ENCODE data around the gene ADGRF1. TPM values are rescaled to one million over a fixed set of nuclear protein-coding genes. Genes with fewer than 3 reads are reported as not detected.

ADGRF1 gene
- polyA plus RNA-seq, 1 experiment: not detected

DNA sequence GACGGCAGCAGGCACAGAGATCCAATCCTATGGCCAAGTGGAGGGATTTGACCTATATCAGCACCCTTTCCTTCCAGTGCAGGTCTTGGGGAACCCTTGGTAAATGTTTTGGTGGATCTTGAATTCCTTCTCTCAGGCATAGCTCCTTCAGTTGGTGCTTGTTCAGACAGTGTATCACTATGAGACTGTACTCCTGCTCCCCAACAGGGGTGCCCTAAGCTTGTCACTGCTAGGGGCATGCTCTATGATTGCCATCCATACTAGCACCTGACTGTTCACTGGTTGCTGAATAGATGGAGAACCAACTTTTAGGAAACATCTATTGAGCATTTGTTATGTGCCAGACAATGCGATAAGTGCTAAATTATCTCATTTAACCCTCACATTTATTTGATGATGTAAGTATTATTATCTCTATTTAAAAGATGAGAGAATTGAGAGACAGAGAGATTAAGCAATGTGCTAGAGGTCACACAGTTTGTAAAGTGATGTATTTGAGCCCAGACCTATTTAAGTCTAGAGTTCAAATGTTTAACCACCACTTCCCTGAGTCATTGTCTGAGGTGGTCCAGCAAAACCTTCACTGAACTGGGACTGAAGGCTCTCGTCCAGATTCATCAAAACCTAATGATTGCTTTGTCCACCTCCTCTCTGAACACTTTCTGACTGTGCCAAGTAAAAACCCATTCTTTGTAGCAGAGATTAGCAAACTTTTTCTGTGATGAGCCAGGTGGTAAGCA is 34.3 kb downstream of the ADGRF1 start:
- H3K36me3 ChIP-seq (ENCODE audit: control insufficient read depth, insufficient read depth, low read length): no peaks in the 10 kb centered on the region
- ChIA-PET CTCF (no interaction called here), POLR2A (no interaction called here)
- TF ChIP-seq, protein P1, sequence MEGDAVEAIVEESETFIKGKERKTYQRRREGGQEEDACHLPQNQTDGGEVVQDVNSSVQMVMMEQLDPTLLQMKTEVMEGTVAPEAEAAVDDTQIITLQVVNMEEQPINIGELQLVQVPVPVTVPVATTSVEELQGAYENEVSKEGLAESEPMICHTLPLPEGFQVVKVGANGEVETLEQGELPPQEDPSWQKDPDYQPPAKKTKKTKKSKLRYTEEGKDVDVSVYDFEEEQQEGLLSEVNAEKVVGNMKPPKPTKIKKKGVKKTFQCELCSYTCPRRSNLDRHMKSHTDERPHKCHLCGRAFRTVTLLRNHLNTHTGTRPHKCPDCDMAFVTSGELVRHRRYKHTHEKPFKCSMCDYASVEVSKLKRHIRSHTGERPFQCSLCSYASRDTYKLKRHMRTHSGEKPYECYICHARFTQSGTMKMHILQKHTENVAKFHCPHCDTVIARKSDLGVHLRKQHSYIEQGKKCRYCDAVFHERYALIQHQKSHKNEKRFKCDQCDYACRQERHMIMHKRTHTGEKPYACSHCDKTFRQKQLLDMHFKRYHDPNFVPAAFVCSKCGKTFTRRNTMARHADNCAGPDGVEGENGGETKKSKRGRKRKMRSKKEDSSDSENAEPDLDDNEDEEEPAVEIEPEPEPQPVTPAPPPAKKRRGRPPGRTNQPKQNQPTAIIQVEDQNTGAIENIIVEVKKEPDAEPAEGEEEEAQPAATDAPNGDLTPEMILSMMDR (IDR thresholded peaks at IDR 0.05; ENCODE audit: insufficient read depth, low read depth, low read length): no peak
- no peak for DNase-seq (ENCODE audit: low read depth)
- no peaks in the 10 kb centered on the region; the same call in 1 of the 2 replicates for H3K27me3 ChIP-seq (ENCODE audit: control insufficient read depth, insufficient read depth, low read length)
- H3K4me3 ChIP-seq (ENCODE audit: low read depth, low read length): no peak overlapping the region

DNA sequence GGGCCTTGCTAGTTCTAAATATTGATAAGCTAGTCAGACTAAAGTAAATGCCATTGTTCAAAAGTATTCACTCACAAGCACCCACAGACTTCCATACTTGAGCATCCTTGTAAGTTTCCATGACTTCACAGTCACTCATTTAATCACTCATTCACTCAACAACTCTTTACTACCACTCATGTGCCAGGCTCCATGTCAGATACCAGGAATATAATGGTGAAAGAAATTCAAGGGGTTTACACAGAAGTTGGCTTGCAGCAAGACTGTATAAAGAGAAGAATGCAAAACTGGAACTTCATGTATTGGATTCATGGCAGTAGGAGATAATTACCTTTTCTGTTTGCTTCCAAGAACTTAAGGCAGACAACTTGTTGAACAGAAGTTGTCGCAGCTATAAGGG is 36.6 kb downstream of the ADGRF1 start:
- POLR2A ChIA-PET: no interaction called here
- Histone ChIP-seq H3K27me3 (ENCODE audit: control insufficient read depth, insufficient read depth, low read length) (no peaks in the 10 kb centered on the region; the same call in 1 of the 2 replicates), H3K4me3 (ENCODE audit: low read depth, low read length) (no peak overlapping the region), H3K36me3 (ENCODE audit: control insufficient read depth, insufficient read depth, low read length) (no peaks in the 10 kb centered on the region)
- TF ChIP-seq, protein P1 (IDR thresholded peaks at IDR 0.05; ENCODE audit: insufficient read depth, low read depth, low read length): no peak
- CTCF ChIA-PET: interaction anchor here (1.1 kb wide), 1 partner anchor 25 kb away, joined by 3 read pairs; no protein-coding TSS in a partner anchor
- no peak for DNase-seq (ENCODE audit: low read depth)

DNA sequence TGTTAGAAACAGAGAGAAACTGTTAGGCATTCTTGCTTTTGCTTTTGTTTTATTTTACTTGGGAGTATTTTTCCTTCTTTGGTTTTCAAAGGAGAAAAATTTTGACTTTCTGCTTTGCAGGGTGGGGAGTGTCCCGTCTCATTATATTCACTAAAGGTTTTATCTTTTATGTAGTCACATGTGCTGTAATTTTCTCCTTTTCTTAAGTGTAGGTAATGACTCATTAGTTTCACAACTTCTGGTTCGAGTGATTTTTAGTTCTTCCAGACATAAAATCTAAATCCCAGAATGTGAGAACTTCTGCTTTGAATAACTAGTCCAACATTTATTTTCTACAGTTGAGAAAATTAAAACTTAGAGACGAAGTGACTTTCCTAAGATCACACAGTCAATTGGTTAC is 37.7 kb downstream of the ADGRF1 start:
- no peaks in the 10 kb centered on the region for H3K36me3 ChIP-seq (ENCODE audit: control insufficient read depth, insufficient read depth, low read length)
- H3K4me3 ChIP-seq (ENCODE audit: low read depth, low read length): no peak overlapping the region
- DNase-seq (ENCODE audit: low read depth): no peak
- H3K27me3 ChIP-seq (ENCODE audit: control insufficient read depth, insufficient read depth, low read length): no peaks in the 10 kb centered on the region; the same call in 1 of the 2 replicates
- TF ChIP-seq, protein P1 (IDR thresholded peaks at IDR 0.05; ENCODE audit: insufficient read depth, low read depth, low read length): no peak
- ChIA-PET CTCF (no interaction called here), POLR2A (no interaction called here)

- ChIA-PET POLR2A (no interaction called here), CTCF (no interaction called here)
- Histone ChIP-seq H3K36me3 (ENCODE audit: control insufficient read depth, insufficient read depth, low read length) (no peaks in the 10 kb centered on the region), H3K27me3 (ENCODE audit: control insufficient read depth, insufficient read depth, low read length) (no peaks in the 10 kb centered on the region), H3K4me3 (ENCODE audit: low read depth, low read length) (no peak overlapping the region)
- DNase-seq (ENCODE audit: low read depth): no peak
- TF ChIP-seq, protein P1 (IDR thresholded peaks at IDR 0.05; ENCODE audit: insufficient read depth, low read depth, low read length): no peak
Measured at GRCh38 chr6:47000842-47001241, 41.3 kb downstream of the ADGRF1 start.

DNA sequence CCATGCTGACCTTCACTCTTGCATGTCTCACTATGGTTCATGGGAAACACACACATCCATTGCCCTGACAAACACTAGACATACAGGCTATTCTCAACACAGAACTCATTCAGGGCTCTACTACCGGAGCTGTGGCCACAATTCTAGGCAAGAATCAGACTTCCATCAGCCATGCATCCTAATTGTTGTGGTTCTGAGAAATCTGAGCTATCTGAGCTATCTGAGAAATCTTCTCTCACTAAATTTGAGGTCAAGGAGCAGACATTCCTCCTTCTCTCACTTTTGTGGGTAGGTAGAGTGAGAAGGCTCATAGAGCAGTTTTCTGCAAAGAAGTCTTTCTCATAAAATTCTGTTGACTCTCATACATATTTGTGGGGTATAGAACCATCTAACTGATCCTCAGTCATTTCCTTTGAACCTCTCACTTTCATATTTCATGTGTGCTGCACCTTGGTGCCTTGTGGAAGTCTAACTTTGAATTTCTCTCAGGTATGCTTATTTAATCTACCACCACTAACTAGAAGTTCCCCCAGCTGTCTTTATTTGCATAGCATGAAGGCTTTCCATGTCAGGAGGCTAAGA is 43.6 kb downstream of the ADGRF1 start:
- no peak for DNase-seq (ENCODE audit: low read depth)
- no peak overlapping the region for H3K4me3 ChIP-seq (ENCODE audit: low read depth, low read length)
- H3K36me3 ChIP-seq (ENCODE audit: control insufficient read depth, insufficient read depth, low read length): no peaks in the 10 kb centered on the region
- H3K27me3 ChIP-seq (ENCODE audit: control insufficient read depth, insufficient read depth, low read length): no peaks in the 10 kb centered on the region
- ChIA-PET POLR2A (no interaction called here), CTCF (interaction anchor here (1.0 to 1.4 kb wide), 2 partner anchors 149 to 150 kb away, joined by 3 read pairs; no protein-coding TSS in a partner anchor)
- TF ChIP-seq, protein P1 (IDR thresholded peaks at IDR 0.05; ENCODE audit: insufficient read depth, low read depth, low read length): no peak
